ENCODE measurements around the gene SBF2.

- TF ChIP-seq FOXK2 (IDR thresholded peaks at IDR 0.05) (no peak), HDGF (IDR thresholded peaks at IDR 0.05; ENCODE audit: borderline replicate concordance) (no peak), ARNT (IDR thresholded peaks at IDR 0.05) (no peak), TARDBP (IDR thresholded peaks at IDR 0.05) (no peak), FOXA1 (IDR thresholded peaks at IDR 0.05) (no peak), L3MBTL2 (conservative IDR thresholded peaks at IDR 0.05) (no peak), ELF4 (IDR thresholded peaks at IDR 0.05) (no peak), FOXM1 (IDR thresholded peaks at IDR 0.05; ENCODE audit: borderline replicate concordance) (no peak), SUZ12 (IDR thresholded peaks at IDR 0.05) (no peak), CTBP1 (IDR thresholded peaks at IDR 0.05; ENCODE audit: borderline replicate concordance) (no peak), BHLHE40 (IDR thresholded peaks at IDR 0.05; ENCODE audit: borderline replicate concordance) (no peak), PKNOX1 (IDR thresholded peaks at IDR 0.05) (peak; percentile 83)
These were observed 342.2 kb downstream of the SBF2 start for GRCh38 chr11:9951807-9952206.

Measured in HEK293T (cell line).